ENCODE data around the gene DBF4B.

DNA sequence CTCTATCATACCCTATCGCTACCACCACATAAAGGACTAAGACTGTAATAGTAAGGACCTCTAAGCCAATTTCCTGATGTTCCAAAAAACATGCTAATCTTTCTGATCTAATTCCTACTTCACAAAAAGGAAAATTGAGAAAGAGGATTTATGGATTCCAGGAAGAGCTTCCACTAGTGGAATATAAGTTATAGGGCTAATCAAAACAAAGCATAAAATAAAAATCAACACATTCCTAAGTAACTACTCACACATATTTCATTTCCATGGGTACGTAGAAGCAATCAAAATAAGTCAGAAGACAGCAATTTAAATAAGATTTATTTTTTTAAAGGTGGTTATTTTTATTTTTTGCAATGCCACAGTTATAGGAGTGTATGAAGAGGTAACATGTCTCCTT is 31.3 kb upstream of the DBF4B start:
- TF ChIP-seq, protein P1, sequence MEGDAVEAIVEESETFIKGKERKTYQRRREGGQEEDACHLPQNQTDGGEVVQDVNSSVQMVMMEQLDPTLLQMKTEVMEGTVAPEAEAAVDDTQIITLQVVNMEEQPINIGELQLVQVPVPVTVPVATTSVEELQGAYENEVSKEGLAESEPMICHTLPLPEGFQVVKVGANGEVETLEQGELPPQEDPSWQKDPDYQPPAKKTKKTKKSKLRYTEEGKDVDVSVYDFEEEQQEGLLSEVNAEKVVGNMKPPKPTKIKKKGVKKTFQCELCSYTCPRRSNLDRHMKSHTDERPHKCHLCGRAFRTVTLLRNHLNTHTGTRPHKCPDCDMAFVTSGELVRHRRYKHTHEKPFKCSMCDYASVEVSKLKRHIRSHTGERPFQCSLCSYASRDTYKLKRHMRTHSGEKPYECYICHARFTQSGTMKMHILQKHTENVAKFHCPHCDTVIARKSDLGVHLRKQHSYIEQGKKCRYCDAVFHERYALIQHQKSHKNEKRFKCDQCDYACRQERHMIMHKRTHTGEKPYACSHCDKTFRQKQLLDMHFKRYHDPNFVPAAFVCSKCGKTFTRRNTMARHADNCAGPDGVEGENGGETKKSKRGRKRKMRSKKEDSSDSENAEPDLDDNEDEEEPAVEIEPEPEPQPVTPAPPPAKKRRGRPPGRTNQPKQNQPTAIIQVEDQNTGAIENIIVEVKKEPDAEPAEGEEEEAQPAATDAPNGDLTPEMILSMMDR (IDR thresholded peaks at IDR 0.05; ENCODE audit: borderline replicate concordance, extremely low read depth, low read length, poor library complexity, severe bottlenecking) = no peak
- TF ChIP-seq EZH2 (IDR thresholded peaks at IDR 0.05; ENCODE audit: borderline replicate concordance, low read depth, low read length, severe bottlenecking) = no peak

Data from DND-41 (cell line).